Activated gamma-delta T cell (primary cell): ENCODE results near the gene VAT1L.

Experiments used
- DNase-seq: peaks from one replicate; lab custom pipeline; 2025; lab: John Stamatoyannopoulos, UW

The VAT1L gene

DNA sequence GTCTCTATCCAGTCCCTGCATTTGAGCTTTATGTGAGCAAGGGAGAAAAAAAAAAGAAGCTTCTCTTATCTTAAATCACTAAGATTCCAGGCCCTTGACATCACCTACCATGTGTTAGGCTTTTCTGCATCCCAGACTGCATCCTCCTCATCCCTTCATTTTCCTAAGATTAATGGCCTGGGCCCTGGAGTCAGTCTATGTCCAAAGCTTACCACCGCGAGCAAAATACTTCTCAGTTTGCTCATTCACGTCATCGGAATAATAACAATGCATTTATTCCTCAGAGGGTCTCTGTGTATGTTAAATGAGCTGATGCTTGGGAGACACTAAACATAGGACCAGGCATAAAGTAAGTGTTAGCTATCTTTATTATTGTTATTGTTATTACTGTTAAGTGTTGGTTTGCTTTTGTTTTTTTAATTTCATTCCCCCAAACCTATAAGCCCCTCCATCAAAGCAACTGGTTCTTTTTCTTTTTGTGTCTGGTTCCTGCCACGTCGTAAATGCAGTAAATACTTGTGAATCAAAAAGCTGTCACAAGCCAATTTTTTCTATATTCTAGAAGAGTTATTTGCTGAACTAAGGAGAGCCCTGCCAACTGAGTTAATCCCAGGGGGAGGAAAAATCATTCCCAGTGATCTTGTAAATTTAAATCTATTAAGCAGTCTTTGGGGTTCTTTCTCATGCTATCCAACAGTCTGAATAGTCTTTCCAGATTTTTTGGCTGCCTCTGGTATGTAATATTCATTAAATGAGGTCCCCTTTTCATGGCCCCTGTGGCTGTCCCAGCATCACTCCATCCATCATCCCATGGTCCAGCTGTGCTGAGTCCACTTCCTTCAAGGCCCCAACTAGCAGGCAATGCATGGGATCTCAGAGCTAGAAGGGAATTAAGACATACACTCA lies 46.5 kb downstream of the VAT1L start:
- DNase-seq = no peak

DNA sequence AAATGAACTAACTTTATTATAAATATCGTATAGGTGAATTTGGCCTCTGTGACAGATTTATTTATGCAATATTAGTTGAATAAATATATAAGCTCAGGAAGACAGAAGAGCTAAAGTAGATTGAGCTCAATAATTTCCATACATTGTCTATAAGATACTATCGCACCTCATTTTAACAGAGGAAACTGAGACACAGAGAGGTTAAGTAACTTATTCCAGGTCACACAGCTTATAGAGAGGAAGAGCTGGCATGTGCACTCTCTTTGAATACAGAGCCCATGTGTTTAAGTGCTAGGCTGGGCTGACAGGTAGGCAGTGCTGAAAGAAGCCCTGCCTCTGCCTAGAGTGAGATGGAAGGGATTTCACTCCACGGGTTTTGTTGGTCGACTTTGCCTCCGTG lies 48.4 kb downstream of the VAT1L start:
- no peak for DNase-seq

DNA sequence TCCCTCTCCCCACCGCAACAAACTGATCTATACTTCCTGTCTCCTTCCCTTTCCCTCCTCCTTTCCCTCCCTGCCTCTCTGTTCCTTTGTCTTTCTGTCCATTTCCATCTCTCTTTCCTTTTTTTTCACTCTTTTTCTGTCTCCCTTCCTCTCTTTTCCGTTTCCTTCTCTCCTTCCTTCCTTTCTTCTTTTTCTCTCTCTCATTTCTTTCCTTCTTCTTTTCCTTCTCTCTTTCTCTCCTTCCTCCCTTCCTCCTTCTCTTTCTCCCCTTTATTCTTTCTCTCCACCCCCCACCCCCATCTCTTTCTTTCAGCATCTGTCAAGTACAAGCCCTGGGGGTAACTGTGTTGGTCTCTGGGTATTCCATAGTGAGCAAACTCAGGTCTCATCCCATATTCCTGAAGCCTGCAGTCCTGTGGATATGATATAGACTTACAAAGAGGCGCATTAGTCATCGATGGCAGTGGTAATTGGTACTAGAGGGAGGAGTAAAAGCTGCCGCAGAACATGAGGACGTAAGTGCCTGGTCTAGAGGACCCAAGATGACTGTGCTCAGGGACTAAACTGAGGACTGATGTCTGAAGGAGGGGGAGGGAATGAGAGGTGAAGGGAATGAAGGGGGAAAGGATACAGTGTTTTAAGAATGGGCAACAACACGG lies 50.4 kb downstream of the VAT1L start:
- no peak for DNase-seq

DNA sequence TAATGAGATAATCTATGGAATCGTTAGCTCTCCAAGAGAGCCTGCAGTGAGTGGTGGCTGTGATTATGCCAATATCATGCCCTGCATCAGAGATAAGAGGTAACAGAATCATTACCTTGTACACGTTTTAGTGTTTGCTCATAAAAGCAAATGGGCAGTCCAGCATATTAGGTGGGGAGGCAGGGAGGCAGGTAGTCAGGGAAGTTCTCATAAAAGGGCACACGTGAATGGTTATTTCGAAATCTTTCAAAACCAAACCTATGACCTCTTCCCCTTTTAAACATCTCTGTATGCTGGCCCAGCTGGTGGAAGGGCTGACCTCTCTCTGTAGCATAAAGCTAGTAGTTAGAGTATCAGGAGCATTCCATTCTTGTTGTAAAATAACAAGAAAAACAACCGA lies 51.7 kb downstream of the VAT1L start:
- no peak for DNase-seq

DNA sequence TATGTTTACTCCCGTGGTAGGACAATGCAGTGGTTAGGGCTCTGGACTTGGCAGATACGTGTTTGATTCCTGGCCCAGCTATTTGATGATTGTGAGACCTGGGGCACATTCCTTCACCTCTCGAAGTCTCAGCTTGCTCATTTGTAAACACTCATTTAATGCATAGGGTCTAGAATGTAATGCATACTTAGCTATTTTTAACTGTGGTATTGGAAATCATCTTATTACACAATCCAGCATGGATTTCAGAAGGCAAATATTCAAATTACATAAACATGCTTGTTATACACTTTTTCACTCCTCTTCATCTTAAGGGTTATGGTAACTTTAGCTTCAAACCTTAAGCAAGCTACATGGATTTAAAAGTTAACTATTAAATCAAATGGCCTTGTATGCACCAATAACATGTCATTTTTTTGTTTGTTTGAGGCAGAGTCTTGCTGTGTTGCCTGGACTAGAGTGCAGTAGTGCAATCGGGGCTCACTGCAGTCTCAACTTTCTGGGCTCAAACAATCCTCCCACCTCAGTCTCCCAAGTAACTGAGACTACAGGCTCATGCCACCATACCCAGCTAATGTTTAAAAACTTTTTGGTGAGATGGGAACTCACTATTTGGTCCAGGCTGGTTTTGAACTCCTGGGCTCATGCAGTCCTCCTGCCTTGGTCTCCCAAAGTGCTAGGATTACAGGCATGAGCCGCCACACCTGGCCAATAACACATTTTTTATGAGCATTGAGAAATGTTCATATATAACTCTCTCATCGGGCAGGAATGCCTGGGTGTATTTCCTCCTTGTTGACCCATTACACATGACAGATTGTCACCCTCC lies 52.5 kb downstream of the VAT1L start:
- no peak for DNase-seq

GRCh38 chr16:77841502-77841763 lies 53.1 kb downstream of the VAT1L start:
- no peak for DNase-seq

GRCh38 chr16:77842468-77842867 lies 54.1 kb downstream of the VAT1L start:
- DNase-seq = no peak

GRCh38 chr16:77843405-77843804 lies 55.0 kb downstream of the VAT1L start:
- DNase-seq = no peak

GRCh38 chr16:77844801-77845200 lies 56.4 kb downstream of the VAT1L start:
- DNase-seq = no peak

DNA sequence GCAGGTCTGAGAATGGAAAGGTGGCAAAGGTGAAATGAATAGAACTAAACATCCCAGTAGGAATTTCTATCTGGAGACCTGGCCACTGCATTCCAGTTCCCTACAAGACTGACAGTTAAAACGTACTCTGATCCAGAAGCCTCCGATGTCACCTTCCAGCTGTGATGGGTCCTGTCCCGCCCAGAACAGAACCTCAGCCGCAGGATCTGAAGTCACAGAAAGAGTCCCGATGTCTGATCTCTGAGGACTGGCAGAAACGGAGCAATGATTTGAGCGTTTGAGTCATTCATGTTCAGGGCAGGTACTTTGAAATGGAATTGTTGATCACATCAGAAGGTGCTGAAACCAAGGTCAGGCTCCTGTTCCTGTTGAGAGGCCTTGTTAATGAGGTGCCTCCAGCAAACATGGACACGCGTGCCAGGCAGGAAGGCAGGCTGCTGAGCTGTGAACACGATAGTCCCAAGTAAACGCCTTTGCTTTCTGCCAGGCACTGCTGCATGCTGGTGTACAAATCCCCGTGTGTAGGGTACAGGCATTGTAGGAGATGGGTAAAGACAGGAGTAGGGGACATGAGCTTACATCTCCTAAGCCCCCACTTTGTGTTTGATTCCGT lies 61.4 kb downstream of the VAT1L start:
- DNase-seq = no peak

DNA sequence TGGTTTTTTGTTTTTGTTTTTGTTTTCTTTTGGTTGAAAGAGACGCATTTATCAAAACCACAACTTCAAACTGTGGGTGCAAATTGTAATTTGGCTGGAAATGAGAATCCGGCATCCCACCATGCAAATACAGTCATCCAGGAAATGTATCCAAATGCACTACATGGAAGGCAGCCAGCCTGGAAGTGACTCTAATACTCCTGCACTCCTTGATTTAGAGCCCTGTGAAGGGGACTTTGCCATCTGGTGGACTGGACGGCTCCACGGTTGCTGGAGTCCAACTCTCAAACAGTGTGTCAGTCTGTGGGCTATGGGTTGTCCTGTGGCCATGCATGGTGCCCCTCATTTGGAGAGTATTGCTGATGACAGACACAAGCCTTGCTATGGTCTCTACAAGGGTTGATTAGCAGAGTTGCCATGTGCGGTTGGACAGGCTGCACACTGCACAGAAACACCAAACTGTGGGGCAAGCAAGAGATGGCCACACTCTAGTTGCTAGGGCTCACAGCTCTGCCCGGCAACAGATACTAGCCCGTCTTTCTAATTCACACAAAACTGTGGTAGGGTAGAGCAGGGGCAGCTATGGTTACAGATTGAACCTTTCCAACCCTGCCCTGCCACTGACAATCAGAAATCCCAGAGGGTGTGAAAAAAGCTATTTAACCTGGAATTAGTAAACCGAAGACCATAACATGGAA lies 62.4 kb downstream of the VAT1L start:
- no peak for DNase-seq

DNA sequence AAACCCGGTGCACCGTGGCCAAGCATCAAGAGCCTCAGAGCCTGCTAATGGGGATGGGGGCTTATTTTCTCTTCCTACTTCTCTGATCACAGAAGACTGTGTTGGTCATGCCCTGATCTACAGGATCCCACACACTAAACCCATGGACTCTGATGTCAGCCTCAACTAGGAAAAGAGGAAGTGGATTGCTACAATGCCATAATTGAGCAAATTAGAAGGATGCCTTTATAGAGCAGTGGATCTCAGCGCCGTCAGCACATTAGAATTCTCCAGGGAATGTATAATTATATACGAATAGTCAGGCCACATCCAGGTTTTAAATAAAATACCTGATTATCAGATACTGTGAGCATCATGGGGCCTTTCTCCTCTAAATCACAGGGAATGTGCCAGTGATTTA lies 64.8 kb downstream of the VAT1L start:
- DNase-seq = no peak

- no peak for DNase-seq
Observed at GRCh38 chr16:77856438-77857160, 68.2 kb downstream of the VAT1L start.

DNA sequence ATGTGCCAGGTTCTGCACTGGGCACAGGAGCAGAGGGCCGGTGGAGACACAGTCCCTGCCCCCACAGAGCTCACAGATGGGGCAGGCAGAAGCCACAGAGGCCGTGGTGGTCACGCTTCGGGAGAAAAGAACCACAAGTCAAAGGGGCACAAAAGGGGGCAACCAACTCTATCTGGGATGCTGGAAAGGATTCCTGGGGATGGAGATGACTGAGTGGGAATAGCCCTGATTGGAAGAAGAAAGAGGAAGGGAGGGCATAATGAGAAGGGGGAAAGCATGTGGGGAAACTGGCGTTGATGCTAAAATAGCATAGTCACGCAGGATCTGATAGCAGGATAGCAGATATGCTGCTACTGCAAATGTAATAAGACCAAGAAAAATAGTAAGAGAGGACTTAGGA lies 69.7 kb downstream of the VAT1L start:
- no peak for DNase-seq

- DNase-seq = no peak
Observed at GRCh38 chr16:77859493-77860232, 71.3 kb downstream of the VAT1L start.

DNA sequence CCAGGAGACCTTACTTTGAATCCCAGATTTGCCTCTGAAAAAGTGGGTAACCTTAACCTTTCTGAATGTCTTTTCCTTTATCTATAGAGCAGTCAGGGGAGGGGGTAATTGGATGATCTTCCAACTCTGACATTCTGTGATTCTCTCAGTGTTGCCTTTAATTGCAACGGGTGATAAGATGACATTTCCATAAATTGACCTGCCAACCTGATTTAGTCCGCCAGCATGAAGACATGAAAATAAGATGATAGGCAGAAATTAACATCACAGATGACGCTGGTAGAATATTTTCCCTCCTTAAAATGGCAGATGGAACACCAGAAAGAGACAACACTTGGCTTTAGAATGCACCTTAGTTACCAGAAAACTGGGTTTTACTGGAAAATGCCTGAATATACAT lies 72.6 kb downstream of the VAT1L start:
- DNase-seq = no peak

DNA sequence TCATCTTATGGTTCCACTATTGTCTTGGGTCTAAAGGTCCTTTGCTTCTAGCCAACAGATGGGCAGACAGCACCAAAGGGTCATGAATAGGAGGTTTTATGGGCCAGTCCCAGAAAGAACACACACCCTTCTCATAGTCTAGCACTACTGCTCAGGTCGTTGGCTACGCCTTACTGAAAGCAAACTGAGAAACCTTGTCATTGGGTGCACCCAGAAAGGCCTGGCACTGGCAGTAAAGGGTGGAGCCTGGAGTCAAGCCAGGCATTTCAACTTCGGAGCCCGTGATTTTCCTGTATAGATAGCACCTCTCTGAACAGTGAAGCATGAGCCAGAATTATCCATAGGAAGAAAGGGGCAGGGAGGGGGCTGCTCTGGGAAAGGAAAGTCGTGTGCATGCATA lies 74.9 kb downstream of the VAT1L start:
- DNase-seq = no peak

DNA sequence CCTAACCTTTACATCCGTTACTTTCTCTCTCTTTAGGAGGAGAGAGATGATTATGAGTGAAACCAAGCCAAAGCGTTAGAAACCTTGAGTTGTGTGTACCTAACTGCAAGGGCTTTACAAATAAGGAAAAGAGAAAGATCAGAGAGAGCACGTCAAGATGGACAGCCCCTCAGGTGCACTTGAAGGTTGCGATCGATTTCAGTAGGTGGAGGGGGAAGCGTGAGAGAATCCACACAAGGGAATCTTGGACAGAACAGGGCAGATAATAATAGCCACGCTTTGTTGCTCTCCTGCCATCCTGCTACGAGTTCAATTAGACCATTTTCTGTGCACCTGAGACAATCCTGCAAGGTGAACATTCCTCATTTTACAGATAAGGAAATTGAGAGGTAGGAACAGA lies 78.4 kb downstream of the VAT1L start:
- no peak for DNase-seq

DNA sequence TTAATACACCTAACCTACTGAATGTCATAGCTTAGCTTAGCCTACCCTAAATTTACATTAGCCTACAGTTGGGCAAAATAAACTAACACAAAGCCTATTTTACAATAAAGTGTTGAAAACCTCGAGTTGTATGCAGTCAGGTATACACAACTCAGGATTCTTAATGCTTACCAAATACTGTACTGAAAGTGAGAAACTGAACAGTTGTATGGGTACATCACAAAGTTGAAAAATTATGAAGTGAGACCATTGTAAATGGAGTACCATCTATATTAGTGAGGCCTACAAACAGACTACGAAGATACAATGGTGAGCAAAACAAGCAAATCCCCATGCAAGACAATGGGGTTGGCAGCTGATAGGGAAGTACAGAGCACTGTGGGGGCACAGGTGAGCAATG lies 79.7 kb downstream of the VAT1L start:
- no peak for DNase-seq

DNA sequence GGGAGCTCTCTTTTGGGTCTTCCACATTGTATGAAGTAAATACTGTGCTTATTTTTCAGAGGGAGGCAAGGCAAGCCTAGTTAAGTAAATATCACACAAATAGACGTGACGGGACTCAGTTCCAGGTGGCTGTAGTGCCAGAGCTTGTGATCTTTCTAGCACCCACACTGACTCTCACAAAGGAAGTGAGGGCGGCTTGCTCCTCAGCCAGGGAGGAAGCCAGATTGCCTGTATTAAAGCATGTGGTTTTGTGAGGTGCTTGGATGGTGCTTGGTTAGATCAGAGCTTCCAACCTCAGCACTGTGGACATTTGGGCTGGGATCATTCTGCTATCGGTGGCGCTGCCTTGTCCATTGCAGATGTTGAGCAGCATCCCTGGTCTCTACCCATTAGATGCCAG lies 80.1 kb downstream of the VAT1L start:
- no peak for DNase-seq
